Spleen (tissue), 11 donors: Measurements from ENCODE around the gene CACNA1C. TPM values are rescaled to one million over a fixed set of nuclear protein-coding genes. Genes with fewer than 3 reads are reported as not detected.

Experiments used
- DNase-seq: peaks from one replicate; pipeline ENCODE4 v3.0.0-alpha.2; 2020
- H3K27ac ChIP-seq, 8 donors: fragments of 200-600 bp; sonication (generic) in 7 of 8; 1 replicate in 4 of 8; 2 replicates in 4 of 8; pipeline versions ENCODE4 v1.5.0 to v1.8.0; 2016 to 2021; ENCODE audit warnings: inconsistent platforms in 4 of 8, mild to moderate bottlenecking in 4 of 8, moderate library complexity in 1 of 8
- H3K27me3 ChIP-seq, 7 donors: fragments of 200-600 bp; sonication (generic) in 6 of 7; replicated peaks in 1 of 7; 1 replicate in 4 of 7; 2 replicates in 3 of 7; pipeline versions ENCODE4 v1.5.0 to v1.8.0; 2016 to 2021; ENCODE audit warnings: inconsistent platforms in 3 of 7, mild to moderate bottlenecking in 1 of 7
- H3K36me3 ChIP-seq, 6 donors: fragments of 200-600 bp; sonication (generic) in 5 of 6; 1 replicate in 4 of 6; 2 replicates in 2 of 6; pipeline versions ENCODE4 v1.5.0 to v1.8.0; 2016 to 2021; ENCODE audit warnings: inconsistent platforms in 2 of 6
- H3K4me1 ChIP-seq, 6 donors: fragments of 200-600 bp; sonication (generic) in 5 of 6; 1 replicate in 3 of 6; 2 replicates in 3 of 6; pipeline versions ENCODE4 v1.5.0 to v1.8.0; 2016 to 2021; ENCODE audit warnings: inconsistent platforms in 3 of 6
- H3K4me3 ChIP-seq, 8 donors: fragments of 200-600 bp; sonication (generic) in 7 of 8; 1 replicate in 4 of 8; 2 replicates in 4 of 8; pipeline versions ENCODE4 v1.5.0 to v1.8.0; 2016 to 2021; ENCODE audit warnings: inconsistent platforms in 4 of 8, mild to moderate bottlenecking in 4 of 8, moderate library complexity in 2 of 8
- H3K9me3 ChIP-seq, 8 donors: fragments of 200-600 bp; sonication (generic) in 7 of 8; 1 replicate in 4 of 8; 2 replicates in 4 of 8; pipeline versions ENCODE4 v1.5.0 to v1.8.0; 2016 to 2021; ENCODE audit warnings: inconsistent platforms in 4 of 8
- CTCF ChIP-seq, 11 experiments: fragments of 200-600 bp in 7 of 11; fragments of 450-650 bp in 4 of 11; sonication (generic) in 4 of 11; IDR thresholded peaks in 8 of 11; conservative IDR thresholded peaks in 3 of 11; 1 replicate in 7 of 11; 2 replicates in 4 of 11; pipeline versions ENCODE4 v1.4.0 to v1.8.0; 2016 to 2021; ENCODE audit warnings: antibody characterized with exemption in 11 of 11, inconsistent platforms in 4 of 11, mild to moderate bottlenecking in 1 of 11
- POLR2A ChIP-seq, 3 donors: fragments of 450-650 bp; IDR thresholded peaks; one replicate each; pipeline ENCODE4 v1.5.1; 2017; ENCODE audit warnings: antibody characterized with exemption in 3 of 3, mild to moderate bottlenecking in 1 of 3
- POLR2AphosphoS5 ChIP-seq, 3 donors: sonication (generic); formaldehyde crosslinking; IDR thresholded peaks; one replicate each; pipeline ENCODE4 v1.5.1; 2017; ENCODE audit warnings: antibody characterized with exemption in 3 of 3
- WGBS, 5 donors: extraction: QIAGEN DNeasy Blood & Tissue Kit in 3 of 5; methylation state at CpG; one replicate each; pipeline versions ENCODE4 v1.1.5 to v1.1.7; 2013 to 2018; 5-methylcytosine and 5-hydroxymethylcytosine counted together
- intact Hi-C: fragments of 100-400 bp; cut with DNase I; formaldehyde crosslinking; loops from one replicate; pipeline ENCODE4 v1.15.0; 2023; ENCODE audit warnings: low total_unique reads
- polyA plus RNA-seq, 3 donors: library from polyadenylated mRNA; stranded (reverse); fragments of 200-250 nt; gene quantifications; one replicate each; pipeline ENCODE4 v1.2.1, GENCODE V29; 2013
- total RNA-seq, 7 donors: library from RNA; depleted of rRNA in 3 of 7; stranded (reverse); fragments of >200 nt in 3 of 7; fragmentation: NEBNext Ultra II Directional in 4 of 7; extraction: Animal tissue kit (Norgen Biotek cat#: 25700) in 4 of 7; gene quantifications; one replicate each; pipeline versions ENCODE4 v1.1.0 to v1.2.1, GENCODE V29; 2016 to 2021
- donor health status: healthy with polysubstance abuse.
- donor health status: DM: no; HTN: no; CAD: no; lungs with moderate emphysema.
- donor health status: DM: no; HTN: no; CAD: no.
- donor health status: Bipolar disorder and iron deficiency.
- donor health status: healthy.
- donor health status: DM: no; HTN: no; CAD: no.
- donor health status: DM: yes; HTN: yes; CAD: no.

The CACNA1C gene
- total and polyA plus RNA-seq, 10 donors = 0.67 to 27.6 (median 18.4) TPM

- H3K4me3 ChIP-seq = no peak overlapping the region
- intact Hi-C loops = no loop called here
- WGBS, 5 donors = 88 to 97% (median 93%) methylated on average over 9 of the region's 9 CpGs
- no peak for DNase-seq
- peaks cover 0 to 9% (median 7%) of the 10 kb centered on the region in 6 donors for H3K4me1 ChIP-seq
- peaks cover 0 to 17% (median 0%) of the 10 kb centered on the region in 7 donors for H3K27me3 ChIP-seq
- TF ChIP-seq CTCF (IDR thresholded peaks at IDR 0.05 in 8 of 11, conservative IDR thresholded peaks at IDR 0.05 in 3 of 11) (no peak), POLR2A (IDR thresholded peaks at IDR 0.05) (no peak), POLR2AphosphoS5 (IDR thresholded peaks at IDR 0.05) (no peak)
- H3K9me3 ChIP-seq = no peaks in the 10 kb centered on the region
- H3K27ac ChIP-seq = no peak overlapping the region
- H3K36me3 ChIP-seq = no peaks in the 10 kb centered on the region
Observed at GRCh38 chr12:2578211-2578610, 525.4 kb downstream of the CACNA1C start.

GRCh38 chr12:2578772-2579171, 526.0 kb downstream of the CACNA1C start:
- TF ChIP-seq POLR2A (IDR thresholded peaks at IDR 0.05) = no peak
- TF ChIP-seq POLR2AphosphoS5 (IDR thresholded peaks at IDR 0.05) = no peak
- TF ChIP-seq CTCF (IDR thresholded peaks at IDR 0.05 in 8 of 11, conservative IDR thresholded peaks at IDR 0.05 in 3 of 11) = no peak
- Histone ChIP-seq H3K27me3 (peaks cover 0 to 22% (median 0%) of the 10 kb centered on the region in 7 donors), H3K36me3 (no peaks in the 10 kb centered on the region), H3K4me3 (no peak overlapping the region), H3K4me1 (peaks cover 0 to 14% (median 11%) of the 10 kb centered on the region in 6 donors), H3K9me3 (no peaks in the 10 kb centered on the region), H3K27ac (no peak overlapping the region)
- no peak for DNase-seq
- WGBS, 5 donors = 85 to 95% (median 92%) methylated on average over 6 of the region's 6 CpGs
- intact Hi-C loops = no loop called here

GRCh38 chr12:2580821-2581220, 528.0 kb downstream of the CACNA1C start:
- WGBS, 5 donors = 42 to 62% (median 44%) methylated on average over 3 of the region's 3 CpGs

More at GRCh38 chr12:2580821-2581220, 528.0 kb downstream of the CACNA1C start:
- Histone ChIP-seq H3K4me3 (no peak overlapping the region), H3K27me3 (peaks cover 0 to 41% (median 0%) of the 10 kb centered on the region in 7 donors), H3K4me1 (peaks cover 0 to 15% (median 11%) of the 10 kb centered on the region in 6 donors), H3K27ac (no peak overlapping the region), H3K9me3 (no peaks in the 10 kb centered on the region), H3K36me3 (no peaks in the 10 kb centered on the region)
- DNase-seq = no peak
- TF ChIP-seq POLR2AphosphoS5 (IDR thresholded peaks at IDR 0.05) (no peak), POLR2A (IDR thresholded peaks at IDR 0.05) (no peak), CTCF (IDR thresholded peaks at IDR 0.05 in 8 of 11, conservative IDR thresholded peaks at IDR 0.05 in 3 of 11) (no peak)
- intact Hi-C loops = loop anchor here (10.0 kb wide), 1 partner anchor 526 kb away; the partner anchor contains the start of gene CACNA1C
